ENCODE data around the gene THBS3. TPM values are rescaled to one million over a fixed set of nuclear protein-coding genes. Genes with fewer than 3 reads are reported as not detected.
"Not testable (repeated sequence)": the region's sequence is repeated elsewhere in the genome, so short reads cannot be mapped to it uniquely, and the experiment has no call there.

THBS3 gene
- total and polyA plus RNA-seq, 5 experiments from 2014 or later, result 1.2 to 37.9 (median 3.8) TPM

DNA sequence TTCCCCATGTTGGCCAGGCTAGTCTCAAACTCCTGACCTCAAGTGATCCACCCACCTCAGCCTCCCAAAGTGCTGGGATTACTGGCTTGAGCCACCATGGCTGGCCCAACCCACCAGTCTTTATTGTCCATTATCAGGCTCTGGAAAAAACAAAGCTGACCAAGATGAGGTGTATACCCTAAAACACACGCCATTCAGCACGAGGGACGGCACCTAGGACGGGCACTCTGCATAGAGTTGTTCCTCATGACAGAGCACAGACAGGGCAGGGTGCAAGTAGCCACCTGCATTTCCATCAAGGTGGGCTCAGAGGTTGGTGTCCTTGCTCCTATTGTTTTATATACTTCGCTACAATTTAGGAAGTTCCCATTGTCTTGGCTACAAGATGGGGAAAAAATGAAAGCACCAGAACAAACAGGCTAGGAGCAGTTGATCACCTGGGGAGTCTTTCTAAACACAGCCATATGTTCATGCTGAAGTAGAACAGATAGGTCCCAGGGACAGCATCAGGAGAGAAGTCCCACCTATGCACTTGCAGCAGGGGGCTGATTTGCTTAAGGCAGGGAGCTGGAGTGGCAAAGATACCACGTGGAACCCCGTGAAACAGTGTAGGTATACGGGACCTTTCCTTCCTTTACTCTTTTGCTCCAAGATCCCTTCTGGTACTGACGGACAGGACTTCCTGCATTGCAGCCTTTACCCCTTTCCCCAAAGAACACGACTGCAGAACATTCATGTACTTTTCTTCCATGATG lies 39.1 kb downstream of the THBS3 start:
- ATAC-seq, result no peak
- H3K4me3 Mint-ChIP-seq, result no peak overlapping the region

GRCh38 chr1:155168105-155168445 lies 39.6 kb downstream of the THBS3 start:
- Mint-ChIP-seq H3K4me3 (peak overlapping the region in 5 of 10 donors; percentile 50 to 74 (median 71)), H3K36me3 (peaks cover 0 to 25% (median 5%) of the 10 kb centered on the region in 3 donors), H3K27ac (peak overlapping the region in 5 of 10 donors; percentile 35 to 71 (median 46)), H3K4me1 (peaks cover 16 to 36% (median 27%) of the 10 kb centered on the region in 4 donors)
- not testable (repeated sequence) for ATAC-seq, DNase-seq, H3K27me3 Mint-ChIP-seq, H3K9me3 Mint-ChIP-seq
- POLR2A ChIA-PET, result interaction anchor here (1.6 to 2.3 kb wide), 2 partner anchors 39 to 76 kb away, joined by 3 to 10 read pairs; no protein-coding TSS in a partner anchor

More for the DNA sequence above, 39.1 kb downstream of the THBS3 start:
- Mint-ChIP-seq H3K4me1 (peaks cover 21 to 41% (median 32%) of the 10 kb centered on the region in 4 donors), H3K9me3 (no peaks in the 10 kb centered on the region), H3K27me3 (peaks cover 0 to 2% (median 0%) of the 10 kb centered on the region in 5 donors), H3K27ac (no peak overlapping the region), H3K36me3 (peaks cover 0 to 25% (median 5%) of the 10 kb centered on the region in 3 donors)
- POLR2A ChIA-PET, result interaction anchor here (0.5 to 2.3 kb wide), 3 partner anchors 40 to 77 kb away, joined by 3 to 10 read pairs (median 5); no protein-coding TSS in a partner anchor
- no peak for DNase-seq

GRCh38 chr1:155167166-155168104 lies 40.3 kb downstream of the THBS3 start:
- POLR2A ChIA-PET, result interaction anchor here (1.2 to 2.3 kb wide), 3 partner anchors 39 to 76 kb away, joined by 3 to 10 read pairs (median 4); no protein-coding TSS in a partner anchor
- H3K27ac Mint-ChIP-seq, result peak overlapping the region in 7 of 10 donors; percentile 35 to 71 (median 51)

GRCh38 chr1:155166471-155167165 lies 41.1 kb downstream of the THBS3 start:
- POLR2A ChIA-PET, result interaction anchor here (0.7 to 2.3 kb wide), 3 partner anchors 54 to 75 kb away, joined by 3 to 10 read pairs (median 4); no protein-coding TSS in a partner anchor
- Mint-ChIP-seq H3K9me3 (no peaks in the 10 kb centered on the region), H3K27me3 (no peaks in the 10 kb centered on the region), H3K27ac (no peak overlapping the region), H3K4me1 (peaks cover 8 to 24% (median 15%) of the 10 kb centered on the region in 4 donors), H3K36me3 (peaks cover 0 to 24% (median 5%) of the 10 kb centered on the region in 3 donors), H3K4me3 (peak overlapping the region in 5 of 10 donors; percentile 31 to 72 (median 71))
- ATAC-seq (no peak), DNase-seq (no peak)

More at GRCh38 chr1:155167166-155168104, 40.3 kb downstream of the THBS3 start:
- Mint-ChIP-seq H3K4me3 (peak overlapping the region; percentile 37 to 76 (median 68)), H3K4me1 (peaks cover 13 to 32% (median 22%) of the 10 kb centered on the region in 4 donors), H3K9me3 (no peaks in the 10 kb centered on the region), H3K27me3 (no peaks in the 10 kb centered on the region), H3K36me3 (peaks cover 0 to 25% (median 5%) of the 10 kb centered on the region in 3 donors)
- DNase-seq, result peak; percentile 70 to 91 (median 83)
- ATAC-seq, result peak; percentile 78 to 85

GRCh38 chr1:155166051-155166470 lies 41.6 kb downstream of the THBS3 start:
- DNase-seq (no peak), ATAC-seq (no peak)
- POLR2A ChIA-PET, result interaction anchor here (0.7 kb wide), 1 partner anchor 71 kb away, joined by 3 read pairs; no protein-coding TSS in a partner anchor

DNA sequence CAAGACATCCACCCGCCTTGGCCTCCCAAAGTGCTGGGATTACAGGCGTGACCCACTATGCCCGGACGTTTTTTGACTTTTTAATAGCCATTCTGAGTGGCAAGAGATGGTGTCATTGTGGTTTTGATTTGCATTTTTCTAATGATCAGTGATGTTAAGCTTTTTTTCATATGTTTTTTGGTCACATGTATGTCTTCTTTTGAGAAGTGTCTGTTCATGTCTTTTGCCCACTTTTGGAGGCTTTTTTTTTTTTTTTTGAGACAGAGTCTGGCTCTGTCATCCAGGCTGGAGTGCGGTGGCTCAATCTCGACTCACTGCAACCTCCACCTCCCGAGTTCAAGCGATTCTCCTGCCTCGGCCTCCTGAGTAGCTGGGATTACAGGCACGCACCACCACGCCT lies 43.1 kb downstream of the THBS3 start:
- not testable (repeated sequence) for DNase-seq, ATAC-seq, H3K4me3 Mint-ChIP-seq, H3K27ac Mint-ChIP-seq, H3K9me3 Mint-ChIP-seq, H3K27me3 Mint-ChIP-seq
- H3K36me3 Mint-ChIP-seq, result peaks cover 0 to 12% (median 4%) of the 10 kb centered on the region in 3 donors
- POLR2A ChIA-PET, result interaction anchor here (0.6 to 0.7 kb wide), 2 partner anchors 36 to 113 kb away, joined by 4 to 5 read pairs; no protein-coding TSS in a partner anchor
- H3K4me1 Mint-ChIP-seq, result peaks cover 6 to 21% (median 14%) of the 10 kb centered on the region in 4 donors

More at GRCh38 chr1:155166051-155166470, 41.6 kb downstream of the THBS3 start:
- Mint-ChIP-seq H3K4me3 (no peak overlapping the region), H3K36me3 (peaks cover 0 to 21% (median 5%) of the 10 kb centered on the region in 3 donors), H3K27me3 (no peaks in the 10 kb centered on the region), H3K4me1 (peaks cover 8 to 24% (median 15%) of the 10 kb centered on the region in 4 donors), H3K9me3 (no peaks in the 10 kb centered on the region), H3K27ac (no peak overlapping the region)

GRCh38 chr1:155163785-155164184 lies 43.9 kb downstream of the THBS3 start:
- H3K4me3 Mint-ChIP-seq, H3K27ac Mint-ChIP-seq, DNase-seq, H3K27me3 Mint-ChIP-seq, ATAC-seq, H3K36me3 Mint-ChIP-seq, POLR2A ChIA-PET, H3K9me3 Mint-ChIP-seq: not testable (repeated sequence)
- peaks cover 6 to 15% (median 13%) of the 10 kb centered on the region in 4 donors for H3K4me1 Mint-ChIP-seq

DNA sequence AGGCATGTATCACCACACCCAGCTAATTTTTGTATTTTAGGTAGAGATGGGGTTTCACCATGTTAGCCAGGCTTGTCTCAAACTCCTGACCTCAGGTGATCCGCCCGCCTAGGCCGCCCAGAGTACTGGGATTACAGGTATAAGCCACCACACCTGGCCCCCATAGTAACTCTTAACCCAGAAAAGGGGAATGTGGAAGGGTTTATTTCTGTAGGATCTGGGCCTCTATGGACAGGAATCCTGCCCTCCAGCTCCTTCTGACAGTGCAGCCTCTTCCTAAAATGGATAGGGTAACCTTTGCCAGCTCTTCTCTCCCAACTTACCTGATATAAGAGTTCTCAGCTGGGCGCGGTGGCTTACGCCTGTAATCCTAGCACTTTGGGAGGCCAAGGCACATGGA lies 45.1 kb downstream of the THBS3 start:
- ATAC-seq, POLR2A ChIA-PET, H3K27ac Mint-ChIP-seq, H3K4me3 Mint-ChIP-seq, H3K36me3 Mint-ChIP-seq, H3K9me3 Mint-ChIP-seq, H3K27me3 Mint-ChIP-seq, DNase-seq: not testable (repeated sequence)
- peaks cover 2 to 10% (median 9%) of the 10 kb centered on the region in 4 donors for H3K4me1 Mint-ChIP-seq

DNA sequence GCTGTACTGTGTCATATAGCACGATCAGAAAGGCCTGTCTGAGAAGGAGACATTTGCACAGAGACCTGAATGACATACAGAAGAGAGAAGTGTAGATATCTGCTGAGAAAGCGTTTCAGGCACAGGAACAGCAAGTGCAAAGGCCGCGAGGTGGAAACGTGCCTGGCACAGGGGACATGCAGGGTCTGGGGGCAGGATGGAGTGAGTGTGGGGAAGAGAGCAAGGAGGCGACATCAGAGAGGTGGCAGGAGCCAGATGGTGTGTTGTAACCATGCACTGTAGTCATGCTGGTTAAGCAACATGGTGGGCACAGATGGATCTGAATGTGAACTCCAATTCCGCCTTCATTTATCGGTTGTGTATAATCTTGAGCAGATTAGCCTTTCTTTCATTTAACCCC lies 47.6 kb downstream of the THBS3 start:
- POLR2A ChIA-PET, result no interaction called here
- ATAC-seq, result no peak
- DNase-seq, result no peak
- H3K9me3 Mint-ChIP-seq, result no peaks in the 10 kb centered on the region
- H3K4me3 Mint-ChIP-seq, result no peak overlapping the region
- no peaks in the 10 kb centered on the region for H3K36me3 Mint-ChIP-seq
- peak overlapping the region in 1 of 10 donors; percentile 24 for H3K27ac Mint-ChIP-seq
- peaks cover 0 to 1% (median 0%) of the 10 kb centered on the region in 5 donors for H3K27me3 Mint-ChIP-seq
- H3K4me1 Mint-ChIP-seq, result no peaks in the 10 kb centered on the region

DNA sequence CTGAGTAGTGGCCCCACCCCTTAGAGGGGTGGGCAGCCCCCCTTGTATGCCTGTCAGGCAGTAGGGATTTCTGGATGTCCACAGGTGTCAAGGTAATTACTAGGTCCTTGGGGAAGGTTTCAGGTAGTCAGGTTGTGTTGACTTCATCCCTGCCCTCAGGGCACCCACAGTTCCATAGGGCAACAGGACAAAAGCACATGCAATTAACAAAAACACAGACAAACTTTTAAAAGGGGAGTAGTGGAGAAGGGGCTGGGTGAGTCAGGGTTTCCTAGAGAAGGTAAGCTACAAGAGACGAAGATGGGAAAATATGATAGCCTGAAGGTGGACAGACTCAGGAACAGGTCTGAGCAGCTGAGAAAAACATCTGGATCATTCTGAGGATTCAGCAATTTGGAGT lies 48.7 kb downstream of the THBS3 start:
- Mint-ChIP-seq H3K36me3 (no peaks in the 10 kb centered on the region), H3K9me3 (no peaks in the 10 kb centered on the region), H3K4me3 (no peak overlapping the region), H3K27me3 (peaks cover 0 to 1% (median 0%) of the 10 kb centered on the region in 5 donors), H3K27ac (peak overlapping the region in 3 of 10 donors; percentile 2 to 45 (median 19)), H3K4me1 (no peaks in the 10 kb centered on the region)
- POLR2A ChIA-PET, result no interaction called here
- ATAC-seq, result no peak
- no peak for DNase-seq

DNA sequence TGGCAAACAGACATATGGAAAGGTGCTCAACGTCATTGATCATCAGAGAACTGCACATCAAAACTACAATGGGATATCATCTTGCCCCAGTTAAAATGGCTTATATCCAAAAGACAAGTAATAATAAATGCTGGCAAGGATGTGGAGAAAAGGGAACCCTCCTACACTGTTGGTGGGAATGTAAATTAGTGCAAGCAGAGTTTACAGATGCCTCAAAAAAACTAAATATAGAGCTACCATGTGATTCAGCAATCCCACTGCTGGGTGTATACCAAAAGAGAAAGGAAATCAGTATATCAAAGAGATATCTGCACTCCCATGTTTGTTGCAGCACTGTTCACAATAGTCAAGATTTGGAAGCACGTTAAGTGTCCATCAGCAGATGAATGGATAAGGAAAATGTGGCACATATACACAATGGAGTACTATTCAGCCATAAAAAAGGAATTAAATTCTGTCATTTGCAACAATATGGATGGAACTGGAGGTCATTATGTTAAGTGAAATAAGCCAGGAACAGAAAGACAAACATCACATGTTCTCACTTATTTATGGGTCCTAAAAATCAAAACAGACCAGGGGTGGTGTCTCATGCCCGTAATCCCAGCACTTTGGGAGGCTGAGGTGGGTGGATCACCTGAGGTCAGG lies 51.6 kb downstream of the THBS3 start:
- POLR2A ChIA-PET, result interaction anchor here (0.6 kb wide), 1 partner anchor 15 kb away, joined by 4 read pairs; no protein-coding TSS in a partner anchor
- not testable (repeated sequence) for H3K4me1 Mint-ChIP-seq

More for the DNA sequence above, 51.6 kb downstream of the THBS3 start:
- not testable (repeated sequence) for H3K4me3 Mint-ChIP-seq, H3K27me3 Mint-ChIP-seq, H3K27ac Mint-ChIP-seq, ATAC-seq, DNase-seq, H3K36me3 Mint-ChIP-seq, H3K9me3 Mint-ChIP-seq

Measured in naive thymus-derived CD8-positive, alpha-beta T cell (primary cell).